Activated T-cell treated with anti-CD3 and anti-CD28 coated beads, Interleukin-2, amount 50 U/mL, for 4 hours (primary cell): ENCODE measurements around the gene ETV4. TPM values are rescaled to one million over a fixed set of nuclear protein-coding genes. Genes with fewer than 3 reads are reported as not detected.
"Not testable (repeated sequence)": the region's sequence is repeated elsewhere in the genome, so short reads cannot be mapped to it uniquely, and the experiment has no call there.

Experiments used
- ATAC-seq, 2 donors: fragments of 200-7000 bp; cut with Tn5 transposase; one replicate each; pipeline ENCODE4 v1.10.0; 2021
- DNase-seq: peaks from one replicate; pipeline ENCODE4 v3.0.0-alpha.2; 2020
- H3K27me3 Mint-ChIP-seq: one replicate; pipeline ENCODE4 v1.8.0; 2021; ENCODE audit warnings: low read depth, mixed read lengths
- H3K36me3 Mint-ChIP-seq: one replicate; pipeline ENCODE4 v1.8.0; 2022; ENCODE audit warnings: mixed read lengths; ENCODE audit not compliant: insufficient read depth
- H3K4me1 Mint-ChIP-seq: one replicate; pipeline ENCODE4 v1.8.0; 2021; ENCODE audit warnings: low read depth, mixed read lengths
- H3K4me3 Mint-ChIP-seq: one replicate; pipeline ENCODE4 v1.8.0; 2021; ENCODE audit warnings: mild to moderate bottlenecking, moderate library complexity, mixed read lengths
- H3K9me3 Mint-ChIP-seq: one replicate; pipeline ENCODE4 v1.8.0; 2021; ENCODE audit warnings: mixed read lengths
- total RNA-seq, 3 donors: library from RNA; stranded (reverse); gene quantifications; one replicate each; pipeline ENCODE4 v1.2.1, GENCODE V29; 2021

Gene ETV4
- total RNA-seq, 3 donors from 2014 or later: 1.1 to 2.2 (median 2.2) TPM

- no peak overlapping the region for H3K4me3 Mint-ChIP-seq
- no peaks in the 10 kb centered on the region for H3K27me3 Mint-ChIP-seq
- no peak for DNase-seq
- no peaks in the 10 kb centered on the region for H3K4me1 Mint-ChIP-seq
- no peaks in the 10 kb centered on the region for H3K9me3 Mint-ChIP-seq
- peaks cover 15% of the 10 kb centered on the region for H3K36me3 Mint-ChIP-seq
- no peak for ATAC-seq
These were observed 17.7 kb downstream of the ETV4 start for GRCh38 chr17:43528319-43528987.

DNA sequence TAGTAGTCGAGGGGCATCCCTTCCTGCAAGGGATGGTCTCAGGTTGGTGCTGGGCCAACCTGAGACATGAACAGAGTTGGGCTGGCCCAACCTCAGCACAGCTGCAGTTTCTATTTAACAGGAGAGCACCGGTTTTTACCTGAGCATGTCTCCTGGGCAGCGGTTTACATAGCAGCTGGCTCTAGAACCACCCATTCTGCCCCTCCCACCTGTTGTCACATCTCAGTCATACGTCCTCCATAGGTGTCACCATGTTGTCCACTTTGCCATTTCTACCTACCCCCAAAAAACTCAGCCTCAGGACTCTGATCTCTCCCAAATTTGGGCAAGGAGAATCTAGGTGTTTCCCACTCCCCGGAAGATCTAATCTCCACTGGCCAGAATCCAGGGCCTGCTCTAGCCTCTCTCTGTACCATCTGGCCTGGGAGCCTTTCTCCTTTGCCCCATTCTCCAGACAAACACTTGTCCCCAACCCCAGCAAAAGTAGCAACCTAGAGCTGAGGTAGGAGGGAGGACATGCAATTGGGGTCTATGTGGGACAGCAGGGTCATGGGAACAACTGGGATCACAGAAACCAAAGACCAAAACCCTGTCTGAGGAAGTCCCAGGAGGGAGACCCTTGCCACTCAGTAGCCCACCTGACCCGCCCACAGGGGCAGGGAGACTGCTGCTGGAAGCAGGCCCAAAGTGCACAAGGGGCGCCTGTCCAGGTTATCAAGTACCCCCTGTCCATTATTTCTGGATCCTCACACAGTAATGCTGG is 19.1 kb downstream of the ETV4 start:
- DNase-seq (no peak), ATAC-seq (no peak)
- Mint-ChIP-seq H3K36me3 (peaks cover 19% of the 10 kb centered on the region), H3K4me1 (no peaks in the 10 kb centered on the region), H3K4me3 (no peak overlapping the region), H3K27me3 (no peaks in the 10 kb centered on the region), H3K9me3 (no peaks in the 10 kb centered on the region)

DNA sequence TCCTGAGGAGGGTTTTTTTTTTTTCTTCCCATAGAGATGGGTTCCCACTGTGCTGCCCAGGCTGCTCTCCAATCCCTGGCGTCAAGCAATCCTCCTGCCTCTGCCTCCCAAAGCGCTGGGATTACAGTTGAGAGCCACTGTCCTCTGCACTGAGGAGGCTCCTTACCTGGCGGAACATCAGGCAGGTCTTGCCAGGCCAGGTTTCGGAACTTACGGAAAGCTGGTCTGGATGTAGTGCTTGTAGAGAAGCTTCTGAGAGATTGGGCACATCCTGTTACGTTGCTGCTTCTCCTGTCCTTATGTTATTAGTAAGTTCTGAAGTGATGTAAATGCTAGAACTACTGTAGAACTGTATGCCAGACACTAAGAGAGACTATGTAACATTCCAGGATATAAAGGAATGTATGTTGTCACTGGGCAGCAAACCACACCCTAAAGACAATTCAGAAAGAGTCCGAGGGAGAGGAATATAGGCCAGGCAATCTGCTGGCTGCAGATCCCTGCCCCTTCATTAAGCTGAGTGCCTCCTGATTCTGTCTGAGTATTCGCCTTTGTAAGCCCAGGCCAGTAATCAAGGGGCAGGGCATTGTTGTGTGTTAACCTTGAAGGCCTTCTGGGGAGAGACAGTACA is 21.1 kb downstream of the ETV4 start:
- H3K4me1 Mint-ChIP-seq: no peaks in the 10 kb centered on the region
- no peaks in the 10 kb centered on the region for H3K9me3 Mint-ChIP-seq
- H3K27me3 Mint-ChIP-seq: no peaks in the 10 kb centered on the region

GRCh38 chr17:43521389-43521788 is 24.8 kb downstream of the ETV4 start:
- Mint-ChIP-seq H3K27me3 (no peaks in the 10 kb centered on the region), H3K36me3 (peaks cover 56% of the 10 kb centered on the region), H3K4me1 (no peaks in the 10 kb centered on the region), H3K4me3 (no peak overlapping the region), H3K9me3 (no peaks in the 10 kb centered on the region)
- ATAC-seq: no peak
- DNase-seq: no peak

More for the DNA sequence above, 21.1 kb downstream of the ETV4 start:
- peaks cover 32% of the 10 kb centered on the region for H3K36me3 Mint-ChIP-seq
- ATAC-seq (no peak), DNase-seq (no peak)
- H3K4me3 Mint-ChIP-seq: no peak overlapping the region

DNA sequence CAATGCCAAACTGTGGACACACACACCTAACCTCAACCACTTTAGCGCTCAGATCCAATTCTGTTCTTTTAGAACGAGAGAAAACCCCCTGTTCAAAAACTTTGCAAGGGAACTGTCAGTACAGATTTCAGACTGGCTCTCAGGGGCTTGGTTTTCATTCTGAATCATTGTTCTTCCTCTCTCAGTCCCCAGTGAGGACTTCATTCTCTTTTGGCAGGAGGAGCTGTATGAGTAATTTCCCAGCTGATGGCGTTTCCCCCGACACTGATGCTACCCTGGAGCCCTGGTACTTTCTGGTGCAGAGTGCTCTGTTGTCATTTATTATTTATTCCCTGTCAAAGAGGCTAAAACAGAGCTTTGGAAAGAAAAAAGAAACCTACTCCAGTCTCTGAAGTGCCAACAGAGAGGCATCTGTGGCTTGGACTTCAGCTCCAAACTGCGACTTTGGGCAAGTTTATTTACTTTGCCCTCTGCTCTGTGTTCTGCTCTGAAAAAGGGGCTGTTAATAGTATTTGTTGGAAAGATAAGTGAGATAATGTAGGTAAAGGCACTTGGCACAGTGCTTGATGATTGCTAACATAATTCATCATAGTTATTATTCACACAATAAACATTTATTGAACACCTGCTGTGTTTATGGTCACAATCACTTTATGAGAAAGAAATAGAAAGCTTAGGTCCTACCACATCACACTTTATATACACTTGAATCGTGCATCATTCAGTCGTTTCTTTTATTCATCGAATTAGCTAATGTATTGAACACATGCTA is 28.3 kb downstream of the ETV4 start:
- no peaks in the 10 kb centered on the region for H3K4me1 Mint-ChIP-seq
- no peaks in the 10 kb centered on the region for H3K27me3 Mint-ChIP-seq
- no peak for ATAC-seq
- no peak for DNase-seq
- H3K36me3 Mint-ChIP-seq: peaks cover 47% of the 10 kb centered on the region
- no peak overlapping the region for H3K4me3 Mint-ChIP-seq
- H3K9me3 Mint-ChIP-seq: no peaks in the 10 kb centered on the region

- Mint-ChIP-seq H3K4me3 (no peak overlapping the region), H3K27me3 (no peaks in the 10 kb centered on the region), H3K4me1 (no peaks in the 10 kb centered on the region), H3K36me3 (peaks cover 51% of the 10 kb centered on the region), H3K9me3 (no peaks in the 10 kb centered on the region)
- ATAC-seq (no peak), DNase-seq (no peak)
These were observed 29.0 kb downstream of the ETV4 start for GRCh38 chr17:43517161-43517560.

DNA sequence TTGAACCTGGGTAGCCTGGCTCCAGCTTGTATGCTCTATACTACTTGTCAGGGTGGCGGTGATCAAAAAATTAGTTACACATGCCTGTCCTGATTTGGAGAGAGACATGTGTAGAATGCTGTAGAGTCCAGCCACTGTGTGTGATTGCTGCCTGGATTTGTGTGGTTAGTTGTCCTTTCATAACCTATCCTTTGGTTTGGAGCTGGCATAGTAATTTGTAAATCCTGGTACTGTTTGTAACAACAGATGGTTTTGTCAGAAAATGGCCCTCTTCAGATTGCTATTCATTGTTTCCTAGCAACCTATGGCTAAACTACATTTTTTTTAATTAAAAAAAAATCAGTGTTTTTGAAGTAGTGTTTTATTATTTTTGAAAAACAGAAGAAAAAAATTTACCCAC is 30.5 kb downstream of the ETV4 start:
- ATAC-seq (no peak), DNase-seq (no peak)
- Mint-ChIP-seq H3K36me3 (peaks cover 47% of the 10 kb centered on the region), H3K27me3 (no peaks in the 10 kb centered on the region), H3K4me1 (no peaks in the 10 kb centered on the region), H3K4me3 (no peak overlapping the region), H3K9me3 (no peaks in the 10 kb centered on the region)

DNA sequence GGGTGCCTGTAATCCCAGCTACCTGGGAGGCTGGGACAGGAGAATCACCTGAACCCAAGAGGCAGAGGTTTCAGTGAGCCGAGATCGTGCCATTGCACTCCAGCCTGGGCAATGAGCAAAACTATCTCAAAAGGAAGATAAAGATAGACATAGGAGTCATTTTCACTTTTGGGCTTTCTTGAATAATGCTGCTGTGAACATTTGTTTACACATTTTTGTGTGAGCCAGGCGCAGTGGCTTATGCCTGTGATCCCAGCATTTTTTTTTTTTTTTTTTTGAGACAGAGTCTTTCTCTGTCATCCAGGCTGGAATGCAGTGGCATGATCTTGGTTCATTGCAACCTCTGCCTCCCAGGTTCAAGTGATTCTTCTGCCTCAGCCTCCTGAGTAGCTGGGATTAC is 34.9 kb downstream of the ETV4 start:
- H3K4me1 Mint-ChIP-seq, DNase-seq, ATAC-seq, H3K4me3 Mint-ChIP-seq, H3K9me3 Mint-ChIP-seq, H3K27me3 Mint-ChIP-seq: not testable (repeated sequence)
- peaks cover 35% of the 10 kb centered on the region for H3K36me3 Mint-ChIP-seq

GRCh38 chr17:43509440-43509839 is 36.7 kb downstream of the ETV4 start:
- not testable (repeated sequence) for DNase-seq, H3K27me3 Mint-ChIP-seq, H3K4me1 Mint-ChIP-seq, H3K9me3 Mint-ChIP-seq, H3K4me3 Mint-ChIP-seq, ATAC-seq
- H3K36me3 Mint-ChIP-seq: peaks cover 41% of the 10 kb centered on the region

DNA sequence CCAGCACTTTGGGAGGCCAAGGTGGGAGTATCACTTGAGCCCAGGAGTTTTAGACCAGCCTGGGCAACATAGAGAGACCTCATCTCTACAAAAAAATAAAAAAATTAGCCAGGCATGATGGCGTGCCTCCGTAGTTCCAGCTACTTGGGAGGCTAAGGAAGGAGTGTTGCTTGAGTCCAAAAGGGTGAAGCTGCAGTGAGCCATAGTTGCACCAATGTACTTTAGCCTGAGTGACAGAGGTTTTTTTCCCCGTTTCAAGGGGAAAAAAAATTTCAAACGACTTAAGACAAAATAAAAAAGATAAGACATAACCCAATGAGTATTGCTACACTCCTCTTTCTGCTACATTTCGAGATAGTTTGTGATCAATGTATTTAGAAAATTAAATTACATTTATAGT is 55.5 kb downstream of the ETV4 start:
- Mint-ChIP-seq H3K27me3 (no peaks in the 10 kb centered on the region), H3K4me1 (peaks cover 18% of the 10 kb centered on the region), H3K36me3 (peaks cover 43% of the 10 kb centered on the region), H3K9me3 (no peaks in the 10 kb centered on the region), H3K4me3 (no peak overlapping the region)
- DNase-seq (no peak), ATAC-seq (no peak)

DNA sequence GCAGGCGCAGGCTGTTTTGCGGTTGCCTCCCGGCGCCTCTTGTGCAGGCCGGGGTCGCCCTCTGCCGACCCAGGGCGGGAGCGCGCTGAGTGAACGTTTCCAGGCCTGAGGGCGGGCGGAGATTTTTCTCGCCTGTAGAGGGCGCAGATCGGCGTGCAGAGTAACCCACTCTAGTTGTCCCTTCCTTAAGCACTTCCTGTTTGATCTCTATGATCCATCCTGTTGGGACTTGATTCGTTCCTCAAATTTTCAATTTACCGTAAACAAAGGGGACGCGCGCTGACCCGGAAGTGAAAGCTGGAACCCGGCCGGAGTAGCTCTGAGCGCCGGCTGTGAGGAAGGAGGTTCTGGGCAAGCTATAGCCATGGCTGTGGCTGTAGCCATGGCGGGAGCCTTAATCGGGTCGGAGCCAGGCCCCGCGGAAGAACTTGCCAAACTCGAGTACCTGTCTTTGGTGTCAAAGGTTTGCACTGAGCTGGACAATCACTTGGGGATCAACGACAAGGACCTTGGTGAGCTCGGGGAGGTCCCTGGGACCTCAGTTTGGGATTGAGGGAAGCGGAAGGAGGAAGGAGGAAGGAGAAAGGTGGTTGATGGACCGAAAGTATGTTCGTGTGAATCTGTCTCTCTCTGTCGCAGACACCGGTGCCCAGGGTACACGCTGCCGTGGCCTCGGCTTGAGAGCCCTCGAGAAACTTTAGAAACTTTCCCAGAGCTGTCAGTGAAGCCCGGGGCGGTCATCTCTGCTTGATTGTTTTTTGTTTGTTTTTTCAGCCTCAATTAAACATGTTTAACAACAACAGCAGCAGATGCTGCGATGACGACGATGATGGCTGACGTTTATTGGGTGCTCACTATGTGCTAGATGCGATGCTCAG is 62.2 kb downstream of the ETV4 start, which contains the start of gene DHX8:
Gene DHX8, plus strand, starts transcription at position 302 of the 878 bp plus-strand sequence. Its CDS starts 63 bp downstream, at position 365.
- H3K4me3 Mint-ChIP-seq: peak within 1 kb of the TSS; percentile 100
- peak; percentile 97 to 98 for ATAC-seq
- no peaks in the 10 kb centered on the region for H3K27me3 Mint-ChIP-seq
- no peaks in the 10 kb centered on the region for H3K9me3 Mint-ChIP-seq
- H3K36me3 Mint-ChIP-seq: peaks cover 7% of the 10 kb centered on the region
- DNase-seq: peak; percentile 98
- peaks cover 38% of the 10 kb centered on the region for H3K4me1 Mint-ChIP-seq

- H3K9me3 Mint-ChIP-seq: no peaks in the 10 kb centered on the region
- H3K36me3 Mint-ChIP-seq: peaks cover 7% of the 10 kb centered on the region
- ATAC-seq: no peak
- no peaks in the 10 kb centered on the region for H3K27me3 Mint-ChIP-seq
- no peak overlapping the region for H3K4me3 Mint-ChIP-seq
- peaks cover 33% of the 10 kb centered on the region for H3K4me1 Mint-ChIP-seq
- DNase-seq: no peak
These were observed 63.8 kb downstream of the ETV4 start for GRCh38 chr17:43482103-43483012.

GRCh38 chr17:43479948-43480347 is 66.2 kb downstream of the ETV4 start:
- Mint-ChIP-seq H3K36me3 (peaks cover 5% of the 10 kb centered on the region), H3K4me3 (no peak overlapping the region), H3K27me3 (no peaks in the 10 kb centered on the region), H3K9me3 (no peaks in the 10 kb centered on the region), H3K4me1 (peaks cover 16% of the 10 kb centered on the region)
- no peak for ATAC-seq
- DNase-seq: no peak
